Suppressor macrophage treated with lipopolysaccharide for 4 hours (primary cell): ENCODE results near the gene DHX38.

Experiments
- DNase-seq: peaks from one replicate; pipeline ENCODE4 v3.0.0-alpha.2; 2020

DHX38 gene

DNA sequence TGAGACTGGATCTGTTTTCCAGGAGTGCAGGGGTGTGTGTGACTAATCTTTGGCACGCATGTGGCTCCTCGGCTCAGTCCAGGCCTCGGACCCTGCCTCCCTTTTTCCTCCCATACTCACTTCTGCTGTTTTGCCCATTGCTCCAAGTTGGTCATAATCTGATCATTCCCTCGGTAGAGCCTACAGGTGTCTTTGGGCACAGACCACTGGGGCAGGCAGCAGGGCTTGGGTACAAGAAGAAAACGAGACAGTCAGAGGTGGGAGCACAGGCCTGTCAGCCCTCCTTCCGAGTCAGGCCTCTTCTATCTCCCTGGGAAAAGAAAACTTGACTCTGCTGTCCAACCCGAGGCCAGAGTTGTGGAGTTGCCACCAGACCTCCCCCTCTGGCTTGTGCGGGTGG is 29.8 kb downstream of the DHX38 start:
- no peak for DNase-seq

DNA sequence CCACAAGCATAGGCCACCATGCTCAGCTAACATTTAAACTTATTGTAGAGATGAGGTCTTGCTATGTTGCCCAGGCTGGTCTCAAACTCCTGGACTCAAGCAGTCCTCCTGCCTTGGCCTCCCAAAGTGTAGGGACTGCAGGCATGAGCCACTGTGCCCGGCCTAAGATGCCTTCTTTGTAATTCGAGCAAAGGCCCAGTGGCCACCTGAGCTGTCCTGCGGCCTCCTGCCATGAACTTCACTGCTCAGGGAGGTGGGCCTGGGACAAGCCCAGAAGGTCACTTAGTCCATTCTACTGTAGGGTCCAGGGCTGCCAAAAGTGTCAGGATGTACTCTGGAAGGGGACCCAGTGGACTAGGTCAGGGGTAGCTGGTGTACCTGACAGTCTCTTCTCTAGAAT is 30.5 kb downstream of the DHX38 start:
- DNase-seq, result no peak

DNA sequence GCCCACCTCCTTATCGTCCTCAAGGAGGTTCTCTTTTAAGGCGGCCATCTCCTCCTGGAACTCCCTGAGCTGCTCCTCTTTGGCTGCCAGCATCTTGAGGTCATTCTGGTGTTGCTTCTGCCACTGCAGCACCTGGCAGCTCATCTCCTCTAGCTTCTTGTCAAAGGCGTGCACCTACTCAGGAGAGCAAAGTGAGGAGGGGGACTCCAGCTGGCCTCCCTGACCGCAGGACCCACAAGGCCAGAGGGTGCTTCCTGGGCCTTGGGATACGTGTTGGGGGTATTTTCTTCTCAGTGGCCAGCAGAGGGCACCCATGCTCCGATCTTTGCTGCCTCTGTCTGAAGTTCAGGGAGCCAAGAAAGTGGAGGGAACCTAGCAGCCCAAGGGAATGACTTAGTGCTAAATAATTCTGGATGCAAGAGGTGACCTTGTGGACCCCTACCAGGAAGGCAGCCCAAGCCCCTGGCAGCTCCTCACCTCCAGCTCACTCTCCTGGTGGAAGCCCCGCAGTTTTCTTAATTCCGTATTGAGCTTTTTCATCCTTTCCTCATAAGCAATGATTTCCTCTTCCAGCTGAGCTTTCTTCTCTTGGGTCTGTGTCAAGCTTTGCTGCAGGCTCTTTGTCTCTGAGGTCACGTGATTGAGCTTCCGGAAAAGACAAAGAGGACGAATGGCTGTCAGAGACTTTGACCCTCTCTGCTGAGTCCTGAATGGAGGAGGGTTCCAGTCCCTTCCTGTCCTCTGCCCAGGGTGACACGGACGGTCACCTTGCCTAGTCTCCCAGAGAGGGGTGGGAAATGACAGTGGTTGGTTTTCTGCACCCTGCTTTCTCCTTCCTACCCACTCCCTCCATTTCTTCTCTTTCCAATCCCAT is 31.4 kb downstream of the DHX38 start:
- peak; percentile 80 for DNase-seq

DNA sequence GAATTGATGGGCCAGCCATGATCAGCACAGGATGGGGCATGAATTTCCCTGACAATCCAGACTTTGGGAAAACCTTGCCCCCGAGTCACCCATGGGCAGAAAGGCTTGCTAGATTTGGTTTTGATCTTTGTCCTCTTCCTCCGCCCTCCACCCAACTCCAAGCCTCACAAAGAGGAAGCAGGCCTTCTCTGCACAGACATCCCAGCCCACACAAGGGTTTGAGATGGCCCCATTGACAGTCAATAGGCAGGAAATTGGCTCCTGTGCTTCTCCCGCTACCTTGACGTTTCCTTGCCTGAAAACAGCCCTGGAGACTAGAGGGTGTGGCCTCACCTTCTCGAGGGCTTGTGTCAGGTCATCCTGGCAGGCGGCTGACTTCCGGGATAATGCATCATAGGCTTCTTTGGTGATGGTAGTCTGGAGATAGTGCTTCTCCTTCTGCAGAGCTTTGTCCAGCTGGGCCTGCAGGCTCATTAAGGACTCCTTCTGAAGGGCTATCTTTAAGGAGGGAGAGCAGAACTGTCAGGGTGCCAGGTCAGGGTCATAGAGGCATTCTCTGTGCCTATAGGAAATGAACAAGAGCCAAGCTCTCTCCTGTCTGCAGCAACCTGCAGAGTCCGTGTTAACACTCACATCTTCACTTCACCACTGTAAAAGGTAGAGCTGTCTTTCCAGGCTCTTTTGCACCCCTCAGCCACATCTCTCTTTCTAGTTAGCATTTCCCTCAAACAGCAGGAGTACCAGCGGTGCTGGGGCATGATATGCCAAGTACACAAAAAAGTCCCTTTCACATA is 32.2 kb downstream of the DHX38 start:
- DNase-seq, result peak; percentile 56

DNA sequence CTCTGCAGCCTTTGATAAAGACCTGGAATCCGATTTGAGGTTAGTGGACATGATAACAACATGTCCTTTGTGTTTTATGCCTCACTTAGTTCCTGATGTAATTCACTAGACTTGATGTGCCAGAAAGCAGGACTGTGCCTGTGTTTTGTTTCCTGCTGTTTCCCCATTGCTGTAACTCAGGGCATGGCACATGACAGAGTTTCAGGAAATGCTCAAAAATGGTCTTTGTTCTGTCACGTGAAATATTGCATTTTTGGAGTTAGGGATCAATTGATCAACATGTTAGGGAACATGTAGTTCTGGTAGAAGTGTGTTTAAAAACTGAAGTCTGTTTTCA is 32.8 kb downstream of the DHX38 start:
- peak; percentile 13 for DNase-seq

DNA sequence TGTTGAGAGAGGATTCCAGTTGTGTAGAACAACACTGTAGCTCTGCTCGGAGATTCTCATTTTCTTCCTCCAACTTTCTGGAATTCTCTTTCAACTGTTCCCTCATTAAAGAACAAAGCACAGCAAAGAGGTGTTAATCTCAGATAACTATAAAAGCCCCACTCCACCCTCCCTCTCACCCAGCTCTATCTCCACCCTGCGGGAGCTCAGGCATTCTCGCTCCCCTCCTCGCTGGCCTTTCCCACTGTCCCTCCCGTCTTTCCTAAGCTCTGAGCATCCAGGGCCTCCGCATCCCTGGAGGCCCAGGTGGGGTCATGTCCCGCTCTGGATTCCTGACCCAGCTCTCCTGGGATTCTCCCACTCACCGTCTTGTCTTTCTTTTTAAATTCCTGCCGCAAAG is 35.1 kb downstream of the DHX38 start:
- no peak for DNase-seq

DNA sequence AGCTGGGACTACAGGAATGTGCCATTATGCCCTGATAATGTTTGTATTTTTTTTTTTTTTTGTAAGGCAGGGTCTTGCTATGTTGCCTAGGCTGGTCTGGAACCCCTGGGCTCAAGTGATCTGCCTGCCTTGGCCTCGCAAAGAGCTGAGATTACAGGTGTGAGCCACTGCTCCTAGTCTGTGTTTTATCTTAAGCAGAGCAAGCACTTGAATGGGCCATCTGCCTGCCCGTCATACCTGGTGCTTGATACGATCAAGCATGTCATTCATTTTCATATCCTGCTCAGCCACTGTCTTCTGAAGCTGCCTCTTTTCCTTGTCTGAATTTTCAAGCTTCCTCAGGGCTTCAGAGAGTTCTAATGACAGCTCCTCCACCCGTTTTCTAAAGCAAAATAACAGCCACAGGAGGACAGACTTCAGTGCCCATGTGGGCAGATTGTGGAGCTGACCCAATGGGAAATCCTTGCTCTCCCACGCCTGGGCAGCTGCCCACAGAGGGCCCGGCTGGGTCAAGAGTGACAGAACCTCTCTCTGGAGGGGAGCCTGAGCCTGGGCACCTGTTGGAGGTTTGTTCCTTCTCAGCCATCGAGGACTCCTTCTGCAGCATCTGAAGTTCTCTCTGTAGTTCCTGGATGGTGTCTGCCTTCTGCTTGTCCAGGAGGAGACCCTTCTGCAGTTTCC is 36.5 kb downstream of the DHX38 start:
- DNase-seq, result no peak

DNA sequence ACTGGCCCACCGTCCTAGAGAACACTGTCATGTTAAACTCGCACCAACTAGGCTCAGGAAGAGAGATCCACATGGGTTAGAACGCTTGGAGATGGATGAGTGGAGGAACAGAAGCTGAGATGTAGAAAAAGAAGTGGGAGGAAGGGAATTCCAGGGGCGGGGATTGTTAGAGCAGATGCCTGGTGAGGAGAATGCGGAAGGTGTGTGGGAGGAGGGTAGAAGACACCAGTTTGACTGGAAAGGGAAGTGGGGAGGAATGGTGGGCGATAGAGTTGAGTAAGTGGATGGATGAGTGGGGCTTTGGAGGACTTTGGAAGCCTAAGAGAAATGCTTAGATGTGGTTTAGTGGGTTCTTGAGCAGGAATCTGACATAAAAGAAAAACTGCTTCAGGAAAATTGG is 37.4 kb downstream of the DHX38 start:
- peak; percentile 88 for DNase-seq

DNA sequence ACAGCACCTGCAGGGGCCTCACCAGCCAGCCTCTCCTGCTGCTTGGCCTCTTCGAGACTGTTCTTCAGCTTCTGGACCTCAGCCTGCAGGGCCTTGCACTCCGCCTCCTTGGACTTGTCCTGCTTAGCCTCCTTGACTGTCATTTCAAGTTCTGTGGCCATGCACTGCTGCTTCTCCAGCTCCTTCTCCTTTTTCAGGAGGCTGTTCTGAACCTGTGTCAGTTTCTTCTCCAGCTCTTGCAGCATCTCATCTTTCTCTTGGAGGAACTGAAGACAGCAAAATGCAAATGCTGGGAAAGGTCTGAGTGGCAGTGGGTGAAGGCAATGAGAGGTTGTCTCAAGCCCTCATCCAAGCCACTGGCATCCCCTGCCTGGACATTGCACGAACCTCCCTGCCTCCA is 39.1 kb downstream of the DHX38 start:
- peak; percentile 38 for DNase-seq

DNA sequence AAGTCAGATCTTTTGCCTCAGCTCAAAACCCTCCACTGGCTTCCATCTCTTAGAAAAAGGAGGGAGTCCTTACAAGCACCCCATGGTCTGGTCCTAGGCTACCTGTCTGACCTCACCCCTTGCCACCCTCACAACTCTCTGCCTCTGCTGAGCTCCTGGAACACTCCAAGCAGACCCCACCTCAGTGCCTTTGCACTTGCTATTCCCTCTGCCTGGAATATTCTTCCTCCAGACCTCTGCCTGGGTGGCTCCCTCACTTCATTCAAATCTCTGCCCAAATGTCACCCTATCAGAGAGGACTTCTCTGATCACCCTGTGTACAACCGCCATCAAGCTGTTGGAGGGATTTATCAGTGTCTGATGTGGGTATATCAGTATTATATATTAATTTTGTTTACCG is 40.9 kb downstream of the DHX38 start:
- DNase-seq, result no peak

DNA sequence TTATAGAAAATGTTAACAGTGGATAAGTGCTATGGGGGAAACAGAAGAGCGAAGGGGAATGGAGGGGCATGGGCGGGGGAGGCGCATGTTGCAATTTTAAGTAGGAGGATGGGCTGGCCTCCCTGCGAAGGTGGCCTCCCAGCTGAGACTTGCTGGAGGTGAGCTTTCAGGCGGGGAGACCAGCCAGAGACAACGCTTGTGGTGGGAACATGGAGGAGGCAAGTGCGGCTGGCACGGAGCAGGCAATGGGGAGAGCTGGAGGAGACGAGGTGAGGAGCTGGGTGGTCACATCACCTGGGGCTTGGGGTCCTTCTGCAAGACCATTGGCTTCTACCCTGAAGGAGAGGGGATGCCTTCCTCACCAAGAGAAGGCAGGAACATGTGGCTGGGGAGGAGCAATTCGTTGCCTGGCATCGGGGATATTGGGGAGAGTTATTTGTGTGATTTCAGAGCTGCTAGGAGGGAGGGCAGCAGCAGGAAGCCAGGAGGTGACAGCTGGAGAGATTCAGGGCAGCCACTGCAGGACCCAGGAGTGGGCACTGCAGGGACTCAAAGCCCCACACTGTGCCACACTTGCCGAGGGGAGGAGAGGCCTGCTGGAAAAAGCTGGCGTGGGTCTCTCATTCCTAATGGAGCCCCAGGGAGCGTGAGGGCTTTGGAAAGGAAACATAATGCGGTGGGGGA is 43.9 kb downstream of the DHX38 start:
- DNase-seq, result no peak

DNA sequence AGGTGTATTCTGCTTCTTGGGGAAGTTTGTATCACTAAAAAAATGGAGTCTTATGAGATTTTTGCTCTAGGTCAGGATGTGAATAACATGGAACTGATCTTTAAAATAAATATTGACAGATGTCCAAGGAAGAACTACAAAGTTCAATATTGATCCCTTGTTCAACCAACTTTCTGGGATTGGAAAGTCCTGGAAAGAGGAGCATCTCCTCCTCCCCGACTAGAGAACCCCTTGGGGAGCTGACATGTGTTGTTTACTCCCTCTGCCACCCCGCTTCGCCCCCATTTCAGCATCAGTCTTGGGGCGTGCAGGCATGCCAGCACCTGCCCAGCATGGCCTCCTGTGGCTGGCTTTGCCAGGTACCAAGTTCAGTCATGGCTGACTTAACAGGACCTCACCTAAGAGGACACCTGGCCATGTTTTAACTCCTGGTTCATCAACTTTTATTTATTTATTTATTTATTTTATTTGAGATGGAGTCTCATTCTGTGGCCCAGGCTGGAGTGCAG is 44.5 kb downstream of the DHX38 start:
- DNase-seq, result no peak

DNA sequence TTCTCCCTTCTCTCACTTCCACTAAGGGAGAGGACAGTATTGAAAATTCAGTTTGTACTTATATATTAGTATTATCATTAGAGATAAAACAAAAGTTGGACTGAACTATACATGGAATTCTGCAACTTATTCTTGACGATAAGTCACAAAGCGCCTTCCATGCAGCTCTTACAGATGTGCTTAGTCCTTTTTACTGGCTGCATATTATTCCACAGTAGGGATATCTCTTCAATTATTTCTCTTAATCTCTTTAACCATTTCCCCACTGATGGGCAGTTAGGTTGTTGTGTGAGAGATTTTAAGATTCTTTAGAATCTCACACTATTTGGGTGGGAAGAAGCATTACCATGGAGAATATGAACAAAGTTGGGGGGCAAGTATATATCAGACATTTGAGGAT is 46.3 kb downstream of the DHX38 start:
- no peak for DNase-seq

DNA sequence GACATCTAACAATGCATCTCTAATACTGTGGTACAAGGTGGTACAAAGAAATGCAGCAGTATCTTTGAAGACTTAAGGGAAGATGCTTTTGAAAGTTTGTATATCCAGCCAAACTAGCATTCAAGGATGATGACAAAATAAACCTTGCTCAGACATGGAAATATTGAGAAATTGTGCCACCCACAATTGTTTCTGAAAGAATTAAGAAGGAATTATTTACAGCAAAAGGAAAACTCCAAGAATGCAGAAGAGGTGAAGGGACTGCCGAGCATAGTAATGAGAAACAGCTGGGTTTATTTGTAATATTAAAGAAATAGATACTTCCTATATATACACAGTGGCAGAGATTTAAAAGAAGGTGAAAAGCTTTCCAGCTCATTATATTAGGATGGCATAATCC is 48.8 kb downstream of the DHX38 start:
- no peak for DNase-seq

DNA sequence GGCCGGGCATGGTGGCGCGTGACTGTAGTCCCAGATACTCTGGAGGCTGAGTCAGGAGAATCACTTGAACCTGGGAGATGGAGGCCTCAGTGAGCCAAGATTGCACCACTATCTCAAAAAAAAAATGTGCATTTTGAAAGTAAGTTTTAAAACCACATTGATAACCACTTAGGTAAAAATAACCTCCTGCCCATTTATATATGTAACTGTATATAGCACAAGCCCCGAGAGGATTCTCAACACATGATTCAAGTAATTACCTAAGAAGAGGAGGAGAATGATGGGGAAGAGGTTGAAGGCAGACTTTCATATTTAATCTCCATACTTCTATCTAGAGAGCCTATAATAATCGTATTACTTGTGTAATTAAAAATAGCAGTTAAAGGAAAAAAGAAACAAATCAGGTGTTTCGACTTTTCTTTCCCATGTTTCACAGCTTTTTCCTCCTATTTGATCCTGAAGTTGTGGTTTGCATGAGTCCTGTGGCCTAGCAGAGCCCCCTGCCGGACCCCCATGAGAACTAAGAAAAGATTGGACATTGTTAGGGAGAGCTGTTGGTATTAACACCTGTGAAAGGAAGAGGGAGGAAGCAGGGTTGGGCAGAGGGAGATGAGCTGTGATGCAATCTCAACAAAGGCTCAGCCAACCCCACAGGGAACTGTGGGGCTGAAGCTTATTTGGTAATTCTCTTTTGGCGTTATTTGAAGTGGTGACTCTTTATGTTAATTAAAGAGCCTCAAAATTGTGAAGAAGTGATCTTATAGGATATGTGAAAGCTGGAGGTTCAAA is 56.2 kb downstream of the DHX38 start:
- DNase-seq, result no peak

DNA sequence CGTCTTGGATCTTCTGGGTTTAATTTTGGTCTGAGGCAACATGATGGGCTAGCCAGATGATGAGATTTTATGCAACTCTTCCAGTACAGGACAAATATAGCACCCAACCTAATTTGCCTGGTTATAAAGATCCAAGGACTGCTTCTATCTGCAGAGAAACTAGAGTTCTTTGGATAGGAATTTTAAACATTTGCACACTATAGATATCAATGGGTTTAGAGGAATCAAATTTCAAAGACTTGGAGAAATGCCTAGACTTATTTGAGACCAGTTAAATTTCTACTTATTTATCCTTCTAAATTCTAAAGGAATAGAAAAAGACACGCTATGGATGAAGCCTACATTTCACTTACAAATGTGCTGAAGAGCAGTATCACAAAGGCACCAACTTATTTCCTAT is 65.7 kb downstream of the DHX38 start:
- DNase-seq, result no peak

DNA sequence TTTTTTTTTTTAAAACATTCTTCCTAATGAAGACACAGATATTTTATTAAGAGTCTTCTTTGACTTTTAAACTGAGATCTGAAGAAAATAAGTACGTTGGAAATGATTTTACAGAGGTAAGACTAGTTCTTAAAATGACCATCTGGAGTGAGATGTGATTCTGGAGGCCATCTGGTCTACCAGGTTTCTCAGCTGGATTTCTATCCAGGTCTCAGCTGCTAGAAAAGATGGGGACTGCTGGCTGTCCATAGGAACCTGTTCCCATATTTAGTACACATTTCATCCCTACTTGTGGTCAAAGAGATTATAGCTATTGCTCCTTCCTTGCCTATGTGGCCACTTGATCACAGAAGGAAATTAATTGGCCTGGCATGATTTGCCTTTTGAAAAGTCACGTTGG is 66.2 kb downstream of the DHX38 start:
- no peak for DNase-seq

DNA sequence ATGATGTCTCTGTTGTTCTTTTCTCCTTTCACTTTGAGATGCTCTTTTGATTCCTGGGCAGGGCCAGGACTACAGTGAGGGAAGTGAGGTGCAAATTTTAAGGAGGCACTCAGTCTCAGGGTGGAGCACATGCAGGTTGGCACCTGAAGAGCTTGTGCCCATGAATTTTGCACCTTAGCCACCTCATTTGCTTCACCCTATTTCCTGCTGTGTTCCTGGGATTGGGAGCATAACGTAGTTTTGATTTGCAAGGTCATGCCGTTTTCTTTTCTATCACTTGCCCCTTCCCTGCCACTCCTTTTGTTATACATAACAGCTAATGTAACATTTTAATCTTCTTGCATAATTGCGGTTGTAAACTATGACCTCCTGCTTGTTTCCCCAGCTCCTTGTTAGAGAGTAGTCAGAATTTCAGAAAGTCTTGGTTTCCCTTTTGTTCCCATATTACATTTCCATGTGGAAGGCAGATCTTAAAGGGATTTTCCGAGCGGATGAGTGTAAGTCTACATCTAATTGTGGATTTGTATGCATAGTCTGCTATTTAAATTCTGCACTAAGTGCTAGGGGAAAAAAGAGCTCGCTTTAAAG is 68.6 kb downstream of the DHX38 start:
- no peak for DNase-seq
